Stimulated activated naive CD4-positive, alpha-beta T cell (primary cell): ENCODE data around the gene MMP23B.

Source experiments
- DNase-seq, 6 experiments: peaks; one replicate each; lab custom pipeline; 2025; lab: John Stamatoyannopoulos, UW

MMP23B gene

DNA sequence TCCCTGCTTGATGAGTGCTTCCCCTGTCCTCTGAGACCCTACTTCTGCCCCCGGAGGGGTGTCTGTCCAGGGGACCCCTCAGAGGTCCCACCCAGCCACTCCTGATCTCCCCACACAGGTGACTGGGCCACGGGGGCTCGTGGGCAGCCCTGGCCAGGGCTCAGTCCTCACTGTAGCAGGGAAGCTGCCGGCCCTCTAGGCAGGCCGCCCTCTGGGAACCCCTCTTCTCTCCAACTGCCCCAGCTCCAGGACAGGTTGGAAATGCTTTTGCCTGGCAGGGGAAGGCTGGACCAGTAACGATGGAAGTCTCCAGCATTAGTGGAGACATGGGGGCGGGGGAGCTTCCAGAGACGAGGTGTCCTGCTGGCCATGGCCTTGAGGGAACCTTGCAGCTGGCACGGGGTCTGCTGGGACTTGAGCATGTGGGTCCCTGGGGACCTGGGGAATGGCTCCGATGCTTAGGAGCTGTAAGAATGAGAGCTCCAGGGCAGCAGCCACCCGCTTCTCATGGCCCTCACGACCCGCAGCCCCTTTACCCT, 28.9 kb upstream of the MMP23B start:
- no peak for DNase-seq

DNA sequence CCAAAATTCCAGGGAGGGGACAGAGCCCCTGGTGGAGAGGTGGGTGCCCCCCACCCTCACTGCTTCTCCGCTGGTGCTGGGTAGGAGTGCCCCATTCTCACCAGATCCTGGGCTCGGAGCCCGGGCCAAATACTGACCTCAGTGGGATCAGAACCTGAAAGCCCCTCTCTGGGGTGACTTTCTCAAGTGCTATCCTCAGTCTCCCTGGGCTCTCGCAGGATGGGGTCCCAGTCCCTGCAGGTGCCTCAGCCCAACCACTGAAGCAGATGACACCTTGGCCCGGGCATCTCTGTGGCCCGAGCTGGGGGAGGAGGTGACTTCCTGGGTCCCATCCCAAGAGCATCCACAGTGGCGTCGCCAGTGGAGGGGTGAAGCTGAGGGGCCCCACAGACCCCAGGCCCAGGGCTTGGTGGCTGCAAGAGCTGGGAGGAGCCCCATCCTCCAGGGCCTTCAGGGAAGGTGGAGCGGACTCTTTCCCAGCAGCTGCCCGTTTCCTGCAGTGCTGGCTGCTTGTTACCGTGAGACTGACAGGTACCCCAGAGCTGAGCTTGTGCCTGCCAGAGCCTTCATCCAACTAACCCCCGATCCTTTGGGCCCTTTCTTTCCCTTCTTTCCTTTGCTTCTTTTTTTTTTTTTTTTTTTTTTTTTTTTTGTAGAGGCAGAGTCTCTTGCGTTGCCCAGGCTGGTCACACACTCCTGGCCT, 28.2 kb upstream of the MMP23B start:
- no peak for DNase-seq

- no peak for DNase-seq
Measured at GRCh38 chr1:1604374-1605033, 27.5 kb upstream of the MMP23B start.

DNA sequence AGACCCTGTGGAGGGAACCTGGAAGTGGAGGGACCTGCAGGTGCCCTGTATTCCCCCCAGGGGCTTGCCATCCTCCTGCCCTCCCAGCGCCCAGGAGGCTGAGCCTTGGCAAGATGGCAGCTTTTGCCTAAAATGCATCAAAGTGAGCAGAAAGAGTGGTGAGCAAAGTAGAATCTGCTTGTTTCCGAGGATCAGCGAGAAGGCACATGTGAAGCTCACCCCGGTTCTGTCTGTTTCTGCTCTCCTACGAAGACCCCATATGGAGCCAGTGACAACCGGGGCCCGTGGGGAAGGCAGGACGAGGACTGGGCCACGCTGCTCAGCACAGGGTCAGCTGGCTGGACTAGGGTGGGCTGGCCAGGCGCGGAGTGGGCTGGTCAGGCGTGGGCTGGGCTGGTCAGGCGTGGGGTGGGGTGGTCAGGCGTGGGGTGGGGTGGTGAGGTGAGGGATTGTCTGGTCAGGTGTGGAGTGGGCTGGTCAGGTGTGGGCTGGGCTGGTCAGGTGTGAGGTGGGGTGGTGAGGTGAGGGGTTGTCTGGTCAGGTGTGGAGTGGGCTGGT, 26.9 kb upstream of the MMP23B start:
- DNase-seq: peak in 1 of 6 experiments; percentile 19

GRCh38 chr1:1605724-1606123, 26.2 kb upstream of the MMP23B start:
- DNase-seq: no peak

DNA sequence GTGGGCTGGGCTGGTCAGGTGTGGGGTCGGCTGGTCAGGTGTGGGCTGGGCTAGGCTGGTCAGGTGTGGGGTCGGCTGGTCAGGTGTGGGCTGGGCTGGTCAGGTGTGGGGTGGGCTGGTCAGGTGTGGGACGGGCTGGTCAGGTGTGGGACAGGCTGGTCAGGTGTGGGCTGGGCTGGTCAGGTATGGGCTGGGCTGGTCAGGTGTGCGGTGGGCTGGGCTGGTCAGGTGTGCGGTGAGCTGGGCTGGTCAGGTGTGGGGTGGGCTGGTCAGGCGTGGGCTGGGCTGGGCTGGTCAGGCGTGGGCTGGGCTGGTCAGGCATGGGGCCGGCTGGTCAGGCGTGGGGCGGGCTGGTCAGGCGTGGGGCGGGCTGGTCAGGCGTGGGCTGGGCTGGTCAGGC, 25.7 kb upstream of the MMP23B start:
- no peak for DNase-seq

DNA sequence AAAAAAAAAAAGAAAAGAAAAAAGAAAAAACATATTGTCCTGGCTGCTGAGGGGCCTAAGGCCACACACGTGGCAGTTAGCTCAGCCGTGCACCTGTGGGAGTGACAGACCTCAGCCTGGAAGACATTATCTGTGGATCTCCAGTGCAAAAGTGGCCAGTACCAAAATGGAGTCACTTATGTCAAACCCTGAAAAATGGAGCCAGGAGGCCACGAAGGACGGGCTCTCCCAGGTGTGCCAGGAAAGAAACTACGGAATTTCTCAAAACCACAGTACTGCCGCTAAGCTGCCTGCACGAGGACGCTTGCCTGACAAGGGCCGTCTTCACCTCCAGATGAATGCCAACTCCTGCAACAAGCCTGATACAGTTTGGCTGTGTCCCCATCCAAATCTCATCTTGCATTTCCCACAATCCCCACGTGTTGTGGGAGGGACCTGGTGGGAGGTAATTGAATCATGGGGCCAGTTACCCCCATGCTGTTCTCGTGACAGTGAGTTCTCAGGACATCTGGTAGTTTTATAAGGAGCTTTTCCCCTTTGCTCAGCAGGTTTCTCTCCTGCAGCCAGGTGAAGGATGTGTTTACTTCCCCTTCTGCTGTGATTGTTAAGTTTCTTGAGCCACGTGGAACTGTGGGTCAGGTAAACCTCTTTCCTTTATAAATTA, 22.0 kb upstream of the MMP23B start:
- no peak for DNase-seq

GRCh38 chr1:1610796-1611195, 21.2 kb upstream of the MMP23B start:
- no peak for DNase-seq

DNA sequence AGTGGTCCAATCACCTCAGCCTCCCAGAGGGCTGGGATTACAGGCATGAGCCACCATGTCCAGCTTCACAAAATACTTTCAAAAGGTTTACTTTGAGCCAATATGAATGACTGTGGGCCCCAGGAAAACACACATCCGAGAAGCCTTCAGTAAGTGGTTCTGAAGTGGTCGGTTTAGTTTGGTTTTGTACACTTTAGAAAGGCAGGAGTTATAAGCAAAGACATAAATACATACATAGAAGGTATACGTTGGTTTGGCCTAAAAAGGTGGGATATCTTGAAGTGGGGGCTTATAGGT, 19.9 kb upstream of the MMP23B start:
- DNase-seq: no peak

DNA sequence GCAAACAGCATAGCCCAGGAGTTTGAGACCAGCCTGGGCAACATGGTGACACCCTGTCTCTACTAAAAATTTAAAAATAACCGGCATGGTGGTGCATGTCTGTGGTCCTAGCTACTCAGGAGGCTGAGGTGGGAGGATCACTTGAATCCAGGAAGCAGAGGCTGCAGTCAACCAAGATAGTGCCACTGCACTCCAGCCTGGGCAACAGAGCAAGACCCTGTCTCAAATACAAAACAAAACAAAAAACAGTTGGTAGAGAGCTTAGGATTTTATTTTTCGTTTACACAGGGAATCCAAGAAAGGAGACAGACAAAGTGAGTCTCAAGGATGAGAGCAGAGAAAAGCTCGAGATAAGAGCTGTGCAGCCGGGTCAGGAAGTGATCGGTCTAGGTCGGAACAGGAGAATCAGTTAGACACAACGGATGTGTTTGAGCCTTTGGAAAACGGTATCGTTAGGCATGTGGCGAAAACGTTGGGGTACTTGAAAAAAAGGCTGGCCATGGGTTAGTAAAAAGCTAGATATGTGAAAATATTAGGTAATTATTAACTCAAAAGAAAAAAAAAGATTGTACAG, 18.4 kb upstream of the MMP23B start:
- DNase-seq: no peak

GRCh38 chr1:1614204-1614953, 17.6 kb upstream of the MMP23B start:
- peak; percentile 54 to 73 (median 64) for DNase-seq

DNA sequence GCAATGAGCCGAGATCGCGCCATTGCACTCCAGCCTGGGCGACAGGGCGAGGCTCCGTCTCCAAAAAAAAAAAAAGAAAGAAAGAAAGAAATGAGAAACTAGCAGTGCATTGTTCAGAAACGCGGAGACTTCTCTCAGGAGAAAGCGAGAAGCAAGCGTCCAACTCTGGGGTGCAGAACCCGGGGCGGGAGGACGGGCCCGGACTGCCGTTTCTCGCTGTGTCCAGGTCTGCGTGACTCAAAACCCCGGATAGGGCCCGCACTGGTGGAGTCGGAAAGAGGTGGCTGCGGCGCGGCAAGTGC, 17.1 kb upstream of the MMP23B start:
- DNase-seq: no peak

- DNase-seq: peak; percentile 95 to 99 (median 98)
Measured at GRCh38 chr1:1615256-1616044, 16.5 kb upstream of the MMP23B start, which contains the start of gene MIB2. Gene MIB2, plus strand, starts transcription at chr1:1615500. Its CDS starts 7,953 bp downstream, at chr1:1623453.

- peak in 4 of 6 experiments; percentile 33 to 71 (median 52) for DNase-seq
Measured at GRCh38 chr1:1616045-1616790, 15.8 kb upstream of the MMP23B start.

- DNase-seq: no peak
Measured at GRCh38 chr1:1616838-1617237, 15.1 kb upstream of the MMP23B start.

- DNase-seq: no peak
Measured at GRCh38 chr1:1617516-1617915, 14.5 kb upstream of the MMP23B start.

- DNase-seq: no peak
Measured at GRCh38 chr1:1617925-1618324, 14.0 kb upstream of the MMP23B start.

- DNase-seq: no peak
Measured at GRCh38 chr1:1618396-1619068, 13.4 kb upstream of the MMP23B start.

- DNase-seq: no peak
Measured at GRCh38 chr1:1619917-1620361, 12.0 kb upstream of the MMP23B start.
